PC-3 (cell line): ENCODE data around the gene ATL2. TPM values are rescaled to one million over a fixed set of nuclear protein-coding genes. Genes with fewer than 3 reads are reported as not detected.

ENCODE experiments used
- ATAC-seq: fragments of 200-7000 bp; cut with Tn5 transposase; 2 replicates; pipeline ENCODE4 v1.9.1; 2020; ENCODE audit warnings: mild to moderate bottlenecking, moderate library complexity
- BruUV-seq: library from RNA; stranded (reverse); fragments of 400-500 nt; replicated peaks from 2 replicates; lab custom pipeline; 2021; lab: Mats Ljungman, UMichigan
- CTCF ChIA-PET: fragments of 300-600 bp; sonication (Branson Sonifier 250); formaldehyde crosslinking; loops from one replicate; lab custom pipeline; 2022; ENCODE audit warnings: antibody characterized with exemption; lab: Charles Lee
- POLR2A ChIA-PET: fragments of 300-600 bp; sonication (Branson Sonifier 250); formaldehyde crosslinking; loops from one replicate; lab custom pipeline; 2022; ENCODE audit warnings: antibody characterized with exemption; ENCODE audit not compliant: unreplicated experiment; lab: Charles Lee
- DNase-seq: peaks from one replicate; pipeline ENCODE4 v3.0.0-alpha.2; 2015
- H2AFZ ChIP-seq: fragments of 300-600 bp; sonication (generic); 2 replicates; pipeline ENCODE4 v1.6.0; 2016; ENCODE audit warnings: antibody characterized with exemption, low read length
- H3F3A ChIP-seq: fragments of 300-600 bp; sonication (generic); one replicate; pipeline ENCODE4 v1.6.0; 2017; ENCODE audit warnings: antibody characterized with exemption, low read length, control low read depth, mild to moderate bottlenecking; ENCODE audit not compliant: unreplicated experiment
- H3K27ac ChIP-seq: fragments of 300-600 bp; sonication (generic); 2 replicates; pipeline ENCODE4 v1.5.1; 2016; ENCODE audit warnings: mild to moderate bottlenecking, low read length
- H3K27me3 ChIP-seq: fragments of 300-600 bp; sonication (generic); 2 replicates; pipeline ENCODE4 v1.6.1; 2016; ENCODE audit warnings: low read length, mixed read lengths
- H3K36me3 ChIP-seq: fragments of 300-600 bp; sonication (generic); 2 replicates; pipeline ENCODE4 v1.6.1; 2016; ENCODE audit warnings: low read depth, mixed run types, low read length, mixed read lengths
- H3K4me1 ChIP-seq: fragments of 300-600 bp; sonication (generic); 2 replicates; pipeline ENCODE4 v1.5.1; 2016; ENCODE audit warnings: low read length; ENCODE audit not compliant: insufficient read depth
- H3K4me2 ChIP-seq: fragments of 300-600 bp; sonication (generic); 2 replicates; pipeline ENCODE4 v1.6.0; 2016; ENCODE audit warnings: low read length
- H3K4me3 ChIP-seq: fragments of 300-600 bp; sonication (generic); 2 replicates; pipeline ENCODE4 v1.5.1; 2016; ENCODE audit warnings: mild to moderate bottlenecking, low read length, mixed read lengths
- H3K79me2 ChIP-seq: fragments of 300-600 bp; sonication (generic); 2 replicates; pipeline ENCODE4 v1.6.1; 2017; ENCODE audit warnings: low read length, mixed read lengths
- H3K9ac ChIP-seq: fragments of 300-600 bp; sonication (generic); 2 replicates; pipeline ENCODE4 v1.6.0; 2016; ENCODE audit warnings: mild to moderate bottlenecking, low read length
- H3K9me2 ChIP-seq: fragments of 300-600 bp; sonication (generic); replicated peaks from 2 replicates; pipeline ENCODE4 v1.6.1; 2016; ENCODE audit warnings: mixed run types, low read length, mixed read lengths
- H3K9me3 ChIP-seq: fragments of 300-600 bp; sonication (generic); 2 replicates; pipeline ENCODE4 v1.6.1; 2016; ENCODE audit warnings: low read length, mixed read lengths
- H4K20me1 ChIP-seq: fragments of 300-600 bp; sonication (generic); 2 replicates; pipeline ENCODE4 v1.6.1; 2016; ENCODE audit warnings: low read length, mixed read lengths
- CTCF ChIP-seq: fragments of 300-600 bp; sonication (generic); conservative IDR thresholded peaks from 2 replicates; pipeline ENCODE4 v1.5.1; 2017; ENCODE audit warnings: antibody characterized with exemption, low read depth, mild to moderate bottlenecking, low read length
- EZH2 ChIP-seq: fragments of 300-600 bp; sonication (generic); IDR thresholded peaks from one replicate; pipeline ENCODE4 v1.6.1; 2017; ENCODE audit warnings: antibody characterized with exemption, mild to moderate bottlenecking, low read length; ENCODE audit not compliant: unreplicated experiment
- EZH2phosphoT487 ChIP-seq: fragments of 300-600 bp; sonication (generic); IDR thresholded peaks from 2 replicates; pipeline ENCODE4 v1.6.1; 2018; ENCODE audit warnings: mild to moderate bottlenecking, antibody characterized with exemption, low read length, borderline replicate concordance
- intact Hi-C: fragments of 100-400 bp; cut with micrococcal nuclease; formaldehyde crosslinking; loops from 2 replicates; pipeline ENCODE4 v1.9.0; 2023
- total RNA-seq: library from RNA; depleted of rRNA; stranded (reverse); fragments of >200 nt; gene quantifications from 2 replicates; pipeline ENCODE4 v1.2.3, GENCODE V29; 2014

Gene ATL2
- total RNA-seq, 1 experiment from 2014 or later, result 89.4 TPM

- intact Hi-C loops, result loop anchor here (10.0 kb wide), 1 partner anchor 883 kb away; no protein-coding TSS in a partner anchor
- peak; percentile 16 for DNase-seq
- no TSS peak for BruUV-seq
Measured at GRCh38 chr2:38277245-38278116, 99.6 kb downstream of the ATL2 start.

GRCh38 chr2:38274286-38275276 lies 102.5 kb downstream of the ATL2 start:
- no peaks in the 10 kb centered on the region for H3K36me3 ChIP-seq
- H3K27ac ChIP-seq, result no peak overlapping the region
- H3K4me3 ChIP-seq, result no peak overlapping the region
- no peaks in the 10 kb centered on the region for H3K79me2 ChIP-seq
- no peak overlapping the region for H3K9ac ChIP-seq
- H3F3A ChIP-seq, result no peaks in the 10 kb centered on the region
- H3K27me3 ChIP-seq, result no peaks in the 10 kb centered on the region
- ChIA-PET CTCF (interaction anchor here (0.6 to 1.3 kb wide), 11 partner anchors 52 to 397 kb away, joined by 3 to 22 read pairs (median 5); no protein-coding TSS in a partner anchor), POLR2A (interaction anchor here (0.6 to 0.7 kb wide), 3 partner anchors 38 to 198 kb away, joined by 3 to 5 read pairs (median 4); partner anchors contain the start of gene CYP1B1)
- no peak overlapping the region for H2AFZ ChIP-seq
- no peaks in the 10 kb centered on the region for H4K20me1 ChIP-seq
- H3K4me2 ChIP-seq, result no peak overlapping the region
- no peak for TF ChIP-seq EZH2
- TF ChIP-seq CTCF, result peak; percentile 80
- ATAC-seq (peak; percentile 67), DNase-seq (peak; percentile 83)
- intact Hi-C loops, result loop anchor here (1.0 to 10.0 kb wide), 4 partner anchors 160 to 880 kb away; no protein-coding TSS in a partner anchor
- BruUV-seq, result no TSS peak
- no peaks in the 10 kb centered on the region for H3K4me1 ChIP-seq
- H3K9me2 ChIP-seq, result no peaks in the 10 kb centered on the region
- H3K9me3 ChIP-seq, result no peaks in the 10 kb centered on the region

More at GRCh38 chr2:38277245-38278116, 99.6 kb downstream of the ATL2 start:
- Histone ChIP-seq H3K27me3 (no peaks in the 10 kb centered on the region), H3K36me3 (no peaks in the 10 kb centered on the region), H3K9me3 (no peaks in the 10 kb centered on the region), H3K79me2 (no peaks in the 10 kb centered on the region), H2AFZ (0 out of 2 replicates have a peak overlapping the region, but pooled peaks have one; percentile 11), H3K9me2 (no peaks in the 10 kb centered on the region), H3K4me2 (no peak overlapping the region), H3K4me1 (no peaks in the 10 kb centered on the region), H4K20me1 (no peaks in the 10 kb centered on the region), H3F3A (no peaks in the 10 kb centered on the region), H3K27ac (no peak overlapping the region), H3K9ac (no peak overlapping the region), H3K4me3 (no peak overlapping the region)
- TF ChIP-seq EZH2, result no peak
- no peak for TF ChIP-seq CTCF
- TF ChIP-seq EZH2phosphoT487, result no peak
- POLR2A ChIA-PET, result no interaction called here
- no peak for ATAC-seq
- CTCF ChIA-PET, result interaction anchor here (0.6 kb wide), 1 partner anchor 402 kb away, joined by 4 read pairs; no protein-coding TSS in a partner anchor
